Measurements from ENCODE around the gene FBL. TPM values are rescaled to one million over a fixed set of nuclear protein-coding genes. Genes with fewer than 3 reads are reported as not detected.

FBL gene
- total RNA-seq, 1 experiment from 2014 or later = 573 TPM

DNA sequence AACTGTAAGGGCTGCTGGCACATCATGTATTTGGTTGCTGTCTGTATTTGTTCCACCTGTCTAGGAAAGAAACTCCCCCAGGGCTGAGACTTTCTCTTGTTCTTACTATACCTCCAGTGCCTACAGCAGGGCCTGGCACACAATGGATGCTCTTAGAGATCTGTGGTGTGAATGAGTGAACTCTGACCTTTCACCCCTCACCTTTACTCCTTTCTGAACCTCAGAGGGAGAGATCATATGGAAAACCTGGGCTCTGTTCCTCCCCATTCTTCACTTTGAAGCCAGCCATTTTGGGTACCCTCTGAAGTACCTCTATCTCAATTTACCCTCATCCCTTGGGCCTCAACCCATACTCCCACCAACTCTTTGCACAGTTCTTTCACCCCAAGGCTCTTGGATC, 15.3 kb downstream of the FBL start:
- Histone ChIP-seq H3K4me1 (ENCODE audit: insufficient read depth, low read length, poor library complexity, severe bottlenecking) (peaks cover 9% of the 10 kb centered on the region), H3K27ac (ENCODE audit: low read depth, low read length, poor library complexity, severe bottlenecking) (no peak overlapping the region), H3K9me3 (ENCODE audit: low read depth, low read length, poor library complexity, severe bottlenecking) (no peaks in the 10 kb centered on the region), H3K4me3 (ENCODE audit: low read depth, low read length, poor library complexity, severe bottlenecking) (no peak overlapping the region), H3K36me3 (ENCODE audit: insufficient read depth, low read length, poor library complexity, severe bottlenecking) (peaks cover 29% of the 10 kb centered on the region), H3K27me3 (replicated peaks; ENCODE audit: insufficient read depth, low read depth, low read length, poor library complexity) (no peaks in the 10 kb centered on the region)
- ChIA-PET POLR2A (ENCODE audit: low non-redundant PET) (no interaction called here), CTCF (no interaction called here)
- intact Hi-C loops (cut with micrococcal nuclease; ENCODE audit: unreplicated experiment) = no loop called here
- TF ChIP-seq, protein P1, sequence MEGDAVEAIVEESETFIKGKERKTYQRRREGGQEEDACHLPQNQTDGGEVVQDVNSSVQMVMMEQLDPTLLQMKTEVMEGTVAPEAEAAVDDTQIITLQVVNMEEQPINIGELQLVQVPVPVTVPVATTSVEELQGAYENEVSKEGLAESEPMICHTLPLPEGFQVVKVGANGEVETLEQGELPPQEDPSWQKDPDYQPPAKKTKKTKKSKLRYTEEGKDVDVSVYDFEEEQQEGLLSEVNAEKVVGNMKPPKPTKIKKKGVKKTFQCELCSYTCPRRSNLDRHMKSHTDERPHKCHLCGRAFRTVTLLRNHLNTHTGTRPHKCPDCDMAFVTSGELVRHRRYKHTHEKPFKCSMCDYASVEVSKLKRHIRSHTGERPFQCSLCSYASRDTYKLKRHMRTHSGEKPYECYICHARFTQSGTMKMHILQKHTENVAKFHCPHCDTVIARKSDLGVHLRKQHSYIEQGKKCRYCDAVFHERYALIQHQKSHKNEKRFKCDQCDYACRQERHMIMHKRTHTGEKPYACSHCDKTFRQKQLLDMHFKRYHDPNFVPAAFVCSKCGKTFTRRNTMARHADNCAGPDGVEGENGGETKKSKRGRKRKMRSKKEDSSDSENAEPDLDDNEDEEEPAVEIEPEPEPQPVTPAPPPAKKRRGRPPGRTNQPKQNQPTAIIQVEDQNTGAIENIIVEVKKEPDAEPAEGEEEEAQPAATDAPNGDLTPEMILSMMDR (conservative IDR thresholded peaks at IDR 0.05; ENCODE audit: low read depth, low read length) = no peak
- TF ChIP-seq EZH2 (IDR thresholded peaks at IDR 0.05; ENCODE audit: borderline replicate concordance, low read depth, low read length, poor library complexity, severe bottlenecking) = no peak
- BruUV-seq (replicated peaks) = no TSS peak
- no peak for DNase-seq (ENCODE audit: low spot score)

DNA sequence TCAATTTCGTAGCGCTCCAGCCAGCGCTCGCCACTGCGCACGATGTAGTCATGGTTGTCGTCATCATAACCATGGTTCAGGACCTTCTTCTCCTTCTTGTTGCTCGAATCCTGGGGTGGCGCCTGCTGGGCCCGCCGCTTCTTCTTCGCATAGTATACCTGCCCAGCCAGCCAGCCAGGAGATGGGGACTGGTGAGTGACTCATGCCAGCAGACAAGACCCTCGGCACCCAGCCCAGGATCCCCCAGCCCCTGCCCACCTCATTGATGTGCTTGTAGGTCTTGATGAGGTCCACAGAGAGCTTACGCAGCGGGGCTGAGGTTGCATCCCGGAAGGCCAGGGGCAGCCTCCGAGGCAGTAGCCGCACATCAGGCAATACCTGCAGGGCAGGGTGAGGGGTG, 15.8 kb downstream of the FBL start:
- DNase-seq (ENCODE audit: low spot score) = no peak
- no peak for TF ChIP-seq EZH2 (IDR thresholded peaks at IDR 0.05; ENCODE audit: borderline replicate concordance, low read depth, low read length, poor library complexity, severe bottlenecking)
- TF ChIP-seq, protein P1 (conservative IDR thresholded peaks at IDR 0.05; ENCODE audit: low read depth, low read length) = no peak
- intact Hi-C loops (cut with micrococcal nuclease; ENCODE audit: unreplicated experiment) = no loop called here
- peaks cover 9% of the 10 kb centered on the region for H3K4me1 ChIP-seq (ENCODE audit: insufficient read depth, low read length, poor library complexity, severe bottlenecking)
- CTCF ChIA-PET = interaction anchor here (0.8 kb wide), 1 partner anchor 37 kb away, joined by 5 read pairs; no protein-coding TSS in a partner anchor
- no peak overlapping the region for H3K4me3 ChIP-seq (ENCODE audit: low read depth, low read length, poor library complexity, severe bottlenecking)
- BruUV-seq (replicated peaks) = no TSS peak
- no peaks in the 10 kb centered on the region for H3K9me3 ChIP-seq (ENCODE audit: low read depth, low read length, poor library complexity, severe bottlenecking)
- POLR2A ChIA-PET (ENCODE audit: low non-redundant PET) = no interaction called here
- H3K27me3 ChIP-seq (replicated peaks; ENCODE audit: insufficient read depth, low read depth, low read length, poor library complexity) = no peaks in the 10 kb centered on the region
- H3K36me3 ChIP-seq (ENCODE audit: insufficient read depth, low read length, poor library complexity, severe bottlenecking) = peaks cover 24% of the 10 kb centered on the region
- H3K27ac ChIP-seq (ENCODE audit: low read depth, low read length, poor library complexity, severe bottlenecking) = no peak overlapping the region

DNA sequence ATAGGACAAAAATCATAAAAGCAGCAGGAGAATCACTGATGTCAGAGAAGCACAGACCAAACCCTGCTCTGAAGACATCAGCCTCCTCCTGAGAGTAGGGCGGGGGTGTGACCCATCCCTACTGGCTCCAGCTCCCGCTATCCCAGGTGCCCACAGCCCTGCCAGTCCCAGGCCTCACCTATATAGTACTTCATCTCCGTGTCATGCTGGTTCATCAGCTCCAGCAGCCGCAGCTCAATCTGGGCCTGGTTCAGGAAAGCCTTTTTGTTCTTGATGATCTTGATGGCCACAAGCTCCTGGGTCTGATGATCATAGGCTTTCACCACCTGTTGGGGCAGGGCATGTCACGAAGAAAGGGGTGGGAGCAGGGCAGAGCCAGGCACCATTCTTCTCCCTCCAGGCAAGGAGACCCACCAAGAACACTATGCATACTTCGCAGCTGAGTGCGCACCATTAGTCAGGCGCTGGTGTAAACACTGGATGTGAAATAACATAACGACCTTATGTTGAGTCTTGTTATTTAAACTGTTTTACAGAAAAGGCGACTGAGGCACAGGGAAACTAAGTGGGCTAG, 16.4 kb downstream of the FBL start:
- H3K4me1 ChIP-seq (ENCODE audit: insufficient read depth, low read length, poor library complexity, severe bottlenecking) = peaks cover 9% of the 10 kb centered on the region
- no peaks in the 10 kb centered on the region for H3K9me3 ChIP-seq (ENCODE audit: low read depth, low read length, poor library complexity, severe bottlenecking)
- H3K4me3 ChIP-seq (ENCODE audit: low read depth, low read length, poor library complexity, severe bottlenecking) = no peak overlapping the region
- no peak for DNase-seq (ENCODE audit: low spot score)
- intact Hi-C loops (cut with micrococcal nuclease; ENCODE audit: unreplicated experiment) = no loop called here
- TF ChIP-seq, protein P1 (conservative IDR thresholded peaks at IDR 0.05; ENCODE audit: low read depth, low read length) = no peak
- no peak for TF ChIP-seq EZH2 (IDR thresholded peaks at IDR 0.05; ENCODE audit: borderline replicate concordance, low read depth, low read length, poor library complexity, severe bottlenecking)
- POLR2A ChIA-PET (ENCODE audit: low non-redundant PET) = no interaction called here
- BruUV-seq (replicated peaks) = no TSS peak
- H3K36me3 ChIP-seq (ENCODE audit: insufficient read depth, low read length, poor library complexity, severe bottlenecking) = peaks cover 19% of the 10 kb centered on the region
- no peaks in the 10 kb centered on the region for H3K27me3 ChIP-seq (replicated peaks; ENCODE audit: insufficient read depth, low read depth, low read length, poor library complexity)
- CTCF ChIA-PET = interaction anchor here (0.8 kb wide), 1 partner anchor 37 kb away, joined by 5 read pairs; no protein-coding TSS in a partner anchor
- no peak overlapping the region for H3K27ac ChIP-seq (ENCODE audit: low read depth, low read length, poor library complexity, severe bottlenecking)
